Kasumi-1 (cell line): ENCODE data around the gene ETS1.

Experiments used
- DNase-seq, 2 experiments: peaks; one replicate each; lab custom pipeline; 2025; lab: John Stamatoyannopoulos, UW

Gene ETS1

GRCh38 chr11:128568166-128568778 lies 19.1 kb downstream of the ETS1 start:
- no peak for DNase-seq

- no peak for DNase-seq
These were observed 20.2 kb downstream of the ETS1 start for GRCh38 chr11:128567130-128567529.

GRCh38 chr11:128565881-128566280 lies 21.5 kb downstream of the ETS1 start:
- no peak for DNase-seq

- no peak for DNase-seq
These were observed 22.6 kb downstream of the ETS1 start for GRCh38 chr11:128564642-128565245.

GRCh38 chr11:128563942-128564641 lies 23.3 kb downstream of the ETS1 start:
- DNase-seq = no peak

GRCh38 chr11:128563308-128563707 lies 24.1 kb downstream of the ETS1 start:
- no peak for DNase-seq

- no peak for DNase-seq
These were observed 27.8 kb downstream of the ETS1 start for GRCh38 chr11:128559496-128560103.

- no peak for DNase-seq
These were observed 31.8 kb downstream of the ETS1 start for GRCh38 chr11:128555606-128556005.

- no peak for DNase-seq
These were observed 33.5 kb downstream of the ETS1 start for GRCh38 chr11:128553662-128554362.

- no peak for DNase-seq
These were observed 34.3 kb downstream of the ETS1 start for GRCh38 chr11:128552783-128553661.

- no peak for DNase-seq
These were observed 35.6 kb downstream of the ETS1 start for GRCh38 chr11:128551611-128552335.

- no peak for DNase-seq
These were observed 36.3 kb downstream of the ETS1 start for GRCh38 chr11:128551058-128551457.

GRCh38 chr11:128550261-128550821 lies 37.0 kb downstream of the ETS1 start:
- no peak for DNase-seq

- DNase-seq = no peak
These were observed 38.0 kb downstream of the ETS1 start for GRCh38 chr11:128549256-128549944.

GRCh38 chr11:128548649-128549255 lies 38.6 kb downstream of the ETS1 start:
- DNase-seq = peak; percentile 60 to 66

GRCh38 chr11:128547946-128548648 lies 39.3 kb downstream of the ETS1 start:
- peak; percentile 35 to 46 for DNase-seq

- no peak for DNase-seq
These were observed 40.4 kb downstream of the ETS1 start for GRCh38 chr11:128546916-128547315.

GRCh38 chr11:128544471-128545051 lies 42.8 kb downstream of the ETS1 start:
- DNase-seq = no peak
